Stimulated activated CD8-positive, alpha-beta memory T cell treated with anti-CD3 and anti-CD28 coated beads, Interleukin-15, amount 100 ng/mL, for 24 hours (primary cell): ENCODE measurements around the gene EVPL.

Experiments
- DNase-seq: peaks from one replicate; pipeline ENCODE4 v3.0.0-alpha.2; 2020; ENCODE audit warnings: low read depth

The EVPL gene

DNA sequence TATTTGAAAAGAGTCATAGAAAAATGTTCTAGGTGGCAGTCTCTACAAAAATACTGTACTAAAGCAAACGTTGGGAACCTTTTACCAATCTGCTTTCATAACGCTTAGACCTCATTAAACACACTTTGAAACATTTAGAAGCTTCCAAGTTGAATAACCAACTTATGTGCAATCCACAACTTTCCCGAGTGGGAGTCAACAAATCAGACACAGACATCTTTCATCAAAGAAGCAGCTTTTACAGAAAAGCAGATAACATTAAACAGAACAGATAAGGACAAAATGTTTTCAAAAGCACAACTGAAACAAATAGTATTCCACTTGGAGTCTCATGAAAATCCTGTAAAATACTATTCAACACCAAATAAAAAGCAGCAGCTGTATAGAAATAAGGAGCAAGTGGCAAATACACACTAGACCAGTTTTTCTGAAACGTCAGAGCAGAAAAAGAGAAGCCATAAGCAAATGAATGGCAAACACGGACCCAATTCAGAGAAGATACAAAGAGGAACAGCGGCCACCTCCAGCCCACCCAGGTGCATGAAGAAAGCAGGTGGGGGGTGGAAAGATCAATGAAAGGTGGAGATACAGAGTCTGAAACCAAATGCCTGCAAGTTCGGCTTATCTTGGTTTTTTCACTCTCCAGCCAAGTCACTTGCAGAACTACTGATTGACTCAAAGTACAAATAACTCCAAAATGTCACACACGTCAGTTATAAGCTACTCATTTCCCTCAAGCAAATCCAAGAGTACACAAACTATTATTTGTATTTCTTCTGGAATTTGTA, 67.9 kb downstream of the EVPL start:
- no peak for DNase-seq
